Measurements from ENCODE around the gene PLET1.

Gene PLET1

GRCh38 chr11:112249871-112250610 lies 10.6 kb downstream of the PLET1 start:
- Histone ChIP-seq H2AFZ (ENCODE audit: low read depth, low read length) (no peak overlapping the region), H3K36me3 (ENCODE audit: insufficient read depth, low read length) (no peaks in the 10 kb centered on the region), H3K4me3 (ENCODE audit: low read length) (no peak overlapping the region), H3K9me3 (ENCODE audit: low read length) (no peaks in the 10 kb centered on the region), H3K4me1 (ENCODE audit: insufficient read depth, low read length) (no peaks in the 10 kb centered on the region), H3K27me3 (ENCODE audit: insufficient read depth, low read length) (no peaks in the 10 kb centered on the region)

DNA sequence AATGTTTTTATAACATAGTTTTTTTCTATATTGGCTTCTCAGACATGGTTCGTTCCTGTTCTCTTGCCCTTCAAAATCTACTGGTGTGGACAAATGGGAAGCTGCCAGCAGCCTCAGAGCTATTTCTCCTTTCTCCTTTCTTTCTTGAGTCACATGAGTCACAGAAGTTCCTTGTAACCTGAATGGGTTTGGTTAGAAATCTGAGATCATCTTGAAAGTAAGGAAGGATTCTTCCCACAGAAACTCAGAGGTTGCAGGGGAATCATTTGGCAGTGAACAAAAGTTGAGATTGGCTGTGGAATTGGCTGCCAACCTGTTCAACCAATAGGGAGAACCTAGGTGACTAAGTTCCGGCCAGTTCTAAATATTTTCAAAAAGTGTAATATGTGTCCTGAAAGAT lies 12.5 kb downstream of the PLET1 start:
- Histone ChIP-seq H3K9me3 (ENCODE audit: low read length) (peaks cover 1% of the 10 kb centered on the region), H2AFZ (ENCODE audit: low read depth, low read length) (no peak overlapping the region), H3K4me3 (ENCODE audit: low read length) (no peak overlapping the region), H3K36me3 (ENCODE audit: insufficient read depth, low read length) (no peaks in the 10 kb centered on the region), H3K27me3 (ENCODE audit: insufficient read depth, low read length) (no peaks in the 10 kb centered on the region), H3K4me1 (ENCODE audit: insufficient read depth, low read length) (no peaks in the 10 kb centered on the region)

- Histone ChIP-seq H3K27me3 (ENCODE audit: insufficient read depth, low read length) (no peaks in the 10 kb centered on the region), H3K9me3 (ENCODE audit: low read length) (peaks cover 3% of the 10 kb centered on the region), H3K4me3 (ENCODE audit: low read length) (no peak overlapping the region), H3K36me3 (ENCODE audit: insufficient read depth, low read length) (no peaks in the 10 kb centered on the region), H2AFZ (ENCODE audit: low read depth, low read length) (no peak overlapping the region), H3K4me1 (ENCODE audit: insufficient read depth, low read length) (no peaks in the 10 kb centered on the region)
These were observed 13.5 kb downstream of the PLET1 start for GRCh38 chr11:112247201-112247600.

DNA sequence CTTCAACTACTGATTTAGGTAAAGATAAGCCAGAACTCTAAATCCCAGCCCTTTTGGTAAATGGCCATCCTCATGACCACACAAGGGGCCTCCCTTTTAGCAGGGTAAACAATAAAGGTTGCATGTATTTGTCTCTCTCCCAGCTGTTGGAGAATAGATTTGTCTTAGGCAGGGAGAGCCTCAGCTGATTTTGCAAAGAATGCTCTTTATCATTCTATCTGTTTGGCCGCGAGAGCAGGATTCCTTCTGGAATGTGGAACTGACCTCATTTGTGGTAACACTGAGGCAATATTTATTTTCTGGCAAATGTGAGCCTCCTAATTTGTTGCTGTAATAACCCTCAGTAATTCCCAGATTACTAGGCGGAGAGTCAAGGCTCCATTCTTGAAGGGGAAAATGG lies 19.2 kb downstream of the PLET1 start:
- Histone ChIP-seq H3K4me1 (ENCODE audit: insufficient read depth, low read length) (no peaks in the 10 kb centered on the region), H2AFZ (ENCODE audit: low read depth, low read length) (no peak overlapping the region), H3K9me3 (ENCODE audit: low read length) (peaks cover 3% of the 10 kb centered on the region), H3K36me3 (ENCODE audit: insufficient read depth, low read length) (peaks cover 18% of the 10 kb centered on the region), H3K4me3 (ENCODE audit: low read length) (no peak overlapping the region), H3K27me3 (ENCODE audit: insufficient read depth, low read length) (no peaks in the 10 kb centered on the region)

GRCh38 chr11:112238041-112238440 lies 22.6 kb downstream of the PLET1 start:
- Histone ChIP-seq H3K4me3 (ENCODE audit: low read length) (no peak overlapping the region), H3K4me1 (ENCODE audit: insufficient read depth, low read length) (no peaks in the 10 kb centered on the region), H2AFZ (ENCODE audit: low read depth, low read length) (no peak overlapping the region), H3K9me3 (ENCODE audit: low read length) (peaks cover 2% of the 10 kb centered on the region), H3K27me3 (ENCODE audit: insufficient read depth, low read length) (no peaks in the 10 kb centered on the region), H3K36me3 (ENCODE audit: insufficient read depth, low read length) (peaks cover 31% of the 10 kb centered on the region)

DNA sequence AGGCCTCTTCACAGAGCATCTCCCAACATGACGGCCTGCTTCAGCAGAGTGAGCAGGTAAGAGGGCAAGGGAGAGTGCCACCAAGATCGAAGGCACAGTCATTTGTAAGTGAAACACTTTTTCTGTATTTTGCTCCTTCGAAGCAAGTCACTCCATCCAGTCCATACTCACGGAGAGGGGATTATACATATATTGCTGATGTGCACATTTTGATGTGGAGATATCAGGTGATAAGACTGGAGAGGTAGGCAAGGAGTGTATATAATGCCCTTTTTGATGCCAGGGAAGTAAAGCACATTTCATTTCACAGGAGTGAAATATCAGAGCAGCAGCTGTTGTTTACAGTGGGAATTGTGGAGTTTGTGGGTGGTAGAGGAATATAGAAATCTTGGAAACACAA lies 23.2 kb downstream of the PLET1 start:
- no peaks in the 10 kb centered on the region for H3K27me3 ChIP-seq (ENCODE audit: insufficient read depth, low read length)
- H3K9me3 ChIP-seq (ENCODE audit: low read length) = no peaks in the 10 kb centered on the region
- no peak overlapping the region for H3K4me3 ChIP-seq (ENCODE audit: low read length)
- H2AFZ ChIP-seq (ENCODE audit: low read depth, low read length) = no peak overlapping the region
- H3K4me1 ChIP-seq (ENCODE audit: insufficient read depth, low read length) = no peaks in the 10 kb centered on the region
- H3K36me3 ChIP-seq (ENCODE audit: insufficient read depth, low read length) = peaks cover 31% of the 10 kb centered on the region

GRCh38 chr11:112235750-112236390 lies 24.8 kb downstream of the PLET1 start:
- Histone ChIP-seq H3K9me3 (ENCODE audit: low read length) (no peaks in the 10 kb centered on the region), H3K4me1 (ENCODE audit: insufficient read depth, low read length) (no peaks in the 10 kb centered on the region), H3K36me3 (ENCODE audit: insufficient read depth, low read length) (peaks cover 31% of the 10 kb centered on the region), H3K27me3 (ENCODE audit: insufficient read depth, low read length) (no peaks in the 10 kb centered on the region), H3K4me3 (ENCODE audit: low read length) (no peak overlapping the region), H2AFZ (ENCODE audit: low read depth, low read length) (no peak overlapping the region)

DNA sequence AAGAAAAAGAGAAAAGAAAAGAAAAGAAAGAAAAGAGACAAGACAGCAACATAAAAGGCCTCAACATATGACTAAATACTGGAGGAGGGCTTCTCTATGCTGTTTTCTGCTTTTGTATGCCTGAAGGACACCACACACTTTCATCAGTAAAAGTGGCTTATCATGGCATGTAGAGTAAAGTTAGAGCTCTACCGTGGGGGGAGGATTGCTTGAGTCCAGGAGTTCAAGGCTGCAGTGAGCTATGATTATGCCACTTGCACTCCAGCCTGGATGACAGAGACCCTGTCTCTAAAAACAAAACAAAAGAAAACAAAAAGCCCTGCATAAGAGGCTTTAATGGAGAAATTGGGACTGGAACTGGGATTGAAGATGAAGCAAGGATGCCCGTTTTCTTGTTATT lies 28.7 kb downstream of the PLET1 start:
- Histone ChIP-seq H2AFZ (ENCODE audit: low read depth, low read length) (no peak overlapping the region), H3K9me3 (ENCODE audit: low read length) (no peaks in the 10 kb centered on the region), H3K4me3 (ENCODE audit: low read length) (no peak overlapping the region), H3K4me1 (ENCODE audit: insufficient read depth, low read length) (peaks cover 7% of the 10 kb centered on the region), H3K27me3 (ENCODE audit: insufficient read depth, low read length) (no peaks in the 10 kb centered on the region), H3K36me3 (ENCODE audit: insufficient read depth, low read length) (peaks cover 36% of the 10 kb centered on the region)

DNA sequence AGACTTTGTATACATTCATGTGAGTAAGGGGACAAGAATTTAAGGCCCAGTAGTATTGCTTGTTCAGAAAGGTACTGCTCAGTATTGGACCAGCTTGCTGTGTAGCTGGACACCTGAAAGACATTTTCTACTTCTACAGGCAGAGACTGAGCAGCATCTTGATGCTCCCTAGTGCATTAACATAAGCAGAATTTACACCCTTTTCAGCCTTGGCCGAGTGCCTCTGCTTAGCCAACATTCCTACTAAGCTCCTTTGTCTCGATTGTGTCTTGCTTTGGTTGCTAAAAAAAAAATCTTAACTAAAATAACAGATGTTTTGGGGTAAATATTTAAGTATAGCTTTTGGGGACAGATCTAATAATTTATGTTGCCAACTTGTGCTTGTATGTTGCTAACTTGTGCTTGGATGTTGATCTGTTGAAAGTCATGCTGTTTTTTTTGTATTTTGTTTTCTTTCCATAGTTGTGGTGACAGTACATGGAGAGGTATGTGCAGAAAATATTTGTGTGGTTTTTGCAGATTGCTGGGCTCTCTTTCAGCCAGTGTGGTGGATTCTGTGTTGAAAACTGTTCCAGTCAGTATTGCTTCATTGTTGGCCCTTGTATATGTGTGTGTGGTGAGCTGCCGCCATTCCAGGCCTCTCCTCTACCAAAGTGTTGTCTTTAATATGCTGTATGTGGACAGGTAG lies 30.8 kb downstream of the PLET1 start:
- Histone ChIP-seq H3K36me3 (ENCODE audit: insufficient read depth, low read length) (peaks cover 23% of the 10 kb centered on the region), H3K4me3 (ENCODE audit: low read length) (no peak overlapping the region), H3K27me3 (ENCODE audit: insufficient read depth, low read length) (no peaks in the 10 kb centered on the region), H3K9me3 (ENCODE audit: low read length) (no peaks in the 10 kb centered on the region), H3K4me1 (ENCODE audit: insufficient read depth, low read length) (peaks cover 7% of the 10 kb centered on the region), H2AFZ (ENCODE audit: low read depth, low read length) (no peak overlapping the region)

- Histone ChIP-seq H3K27me3 (ENCODE audit: insufficient read depth, low read length) (no peaks in the 10 kb centered on the region), H3K9me3 (ENCODE audit: low read length) (no peaks in the 10 kb centered on the region), H3K36me3 (ENCODE audit: insufficient read depth, low read length) (peaks cover 19% of the 10 kb centered on the region), H2AFZ (ENCODE audit: low read depth, low read length) (no peak overlapping the region), H3K4me1 (ENCODE audit: insufficient read depth, low read length) (peaks cover 7% of the 10 kb centered on the region), H3K4me3 (ENCODE audit: low read length) (no peak overlapping the region)
These were observed 31.5 kb downstream of the PLET1 start for GRCh38 chr11:112229159-112229558.

- H3K27me3 ChIP-seq (ENCODE audit: insufficient read depth, low read length) = no peaks in the 10 kb centered on the region
- H3K36me3 ChIP-seq (ENCODE audit: insufficient read depth, low read length) = peaks cover 19% of the 10 kb centered on the region
- H2AFZ ChIP-seq (ENCODE audit: low read depth, low read length) = no peak overlapping the region
- H3K9me3 ChIP-seq (ENCODE audit: low read length) = no peaks in the 10 kb centered on the region
- no peak overlapping the region for H3K4me3 ChIP-seq (ENCODE audit: low read length)
- H3K4me1 ChIP-seq (ENCODE audit: insufficient read depth, low read length) = peaks cover 7% of the 10 kb centered on the region
These were observed 32.0 kb downstream of the PLET1 start for GRCh38 chr11:112228706-112229105.

- H3K9me3 ChIP-seq (ENCODE audit: low read length) = no peaks in the 10 kb centered on the region
- H3K4me1 ChIP-seq (ENCODE audit: insufficient read depth, low read length) = peaks cover 7% of the 10 kb centered on the region
- H3K4me3 ChIP-seq (ENCODE audit: low read length) = peak overlapping the region; percentile 94
- no peaks in the 10 kb centered on the region for H3K27me3 ChIP-seq (ENCODE audit: insufficient read depth, low read length)
- no peak overlapping the region for H2AFZ ChIP-seq (ENCODE audit: low read depth, low read length)
- H3K36me3 ChIP-seq (ENCODE audit: insufficient read depth, low read length) = peaks cover 19% of the 10 kb centered on the region
These were observed 33.2 kb downstream of the PLET1 start for GRCh38 chr11:112227471-112227870.

GRCh38 chr11:112226831-112227401 lies 33.7 kb downstream of the PLET1 start:
- H3K4me1 ChIP-seq (ENCODE audit: insufficient read depth, low read length) = peaks cover 7% of the 10 kb centered on the region
- H2AFZ ChIP-seq (ENCODE audit: low read depth, low read length) = peak overlapping the region; percentile 84
- H3K27me3 ChIP-seq (ENCODE audit: insufficient read depth, low read length) = no peaks in the 10 kb centered on the region
- peaks cover 19% of the 10 kb centered on the region for H3K36me3 ChIP-seq (ENCODE audit: insufficient read depth, low read length)
- H3K9me3 ChIP-seq (ENCODE audit: low read length) = no peaks in the 10 kb centered on the region
- peak overlapping the region; percentile 94 for H3K4me3 ChIP-seq (ENCODE audit: low read length)
